K562 (cell line): ENCODE data around the gene BDP1. TPM values are rescaled to one million over a fixed set of nuclear protein-coding genes. Genes with fewer than 3 reads are reported as not detected.

ENCODE experiments used
- CCNT2 ChIP-seq: IDR thresholded peaks from 2 replicates; pipeline ENCODE4 v1.6.1; 2011; ENCODE audit warnings: borderline replicate concordance, low read depth, mild to moderate bottlenecking, moderate library complexity, mixed read lengths, low read length; ENCODE audit not compliant: insufficient read length; ENCODE audit errors: extremely low read depth
- DPF2 ChIP-seq: fragments of 450-650 bp; IDR thresholded peaks from 2 replicates; pipeline ENCODE4 v1.6.1; 2016
- E2F8 ChIP-seq: fragments of 450-650 bp; IDR thresholded peaks from 2 replicates; pipeline ENCODE4 v1.7.1; 2018; ENCODE audit warnings: mild to moderate bottlenecking, low read depth; ENCODE audit not compliant: partially characterized antibody
- EP300 ChIP-seq: IDR thresholded peaks from 2 replicates; pipeline ENCODE4 v1.6.1; 2012; ENCODE audit warnings: low read length, improper control_type of control experiment
- HEY1 ChIP-seq: fragments of 250-450 bp; sonication (Bioruptor Pico); IDR thresholded peaks from 2 replicates; pipeline ENCODE4 v1.5.0; 2020; ENCODE audit warnings: mild to moderate bottlenecking, moderate library complexity, borderline replicate concordance
- HMG20B ChIP-seq: fragments of 250-450 bp; sonication (Bioruptor Pico); IDR thresholded peaks from 2 replicates; pipeline ENCODE4 v1.5.0; 2021; ENCODE audit warnings: mild to moderate bottlenecking
- HOMEZ ChIP-seq: fragments of 250-450 bp; sonication (Bioruptor Pico); IDR thresholded peaks from 2 replicates; pipeline ENCODE4 v1.4.0; 2020; ENCODE audit warnings: mild to moderate bottlenecking, moderate library complexity
- KDM1A ChIP-seq, 2 experiments: fragments of 450-650 bp; IDR thresholded peaks; 2 replicates each; pipeline ENCODE4 v1.6.1; 2016; ENCODE audit warnings: mild to moderate bottlenecking in 2 of 2
- MED1 ChIP-seq: sonication (generic); formaldehyde crosslinking; IDR thresholded peaks from 2 replicates; pipeline ENCODE4 v1.8.1; 2023; ENCODE audit warnings: missing genetic modification reagents, borderline replicate concordance
- RNF2 ChIP-seq: sonication (generic); IDR thresholded peaks from 2 replicates; pipeline ENCODE4 v1.6.1; 2016
- SMAD4 ChIP-seq: fragments of 250-450 bp; sonication (Bioruptor Pico); conservative IDR thresholded peaks from 2 replicates; pipeline ENCODE4 v1.8.0; 2021; ENCODE audit warnings: inconsistent platforms, mild to moderate bottlenecking, moderate library complexity
- SMARCE1 ChIP-seq: fragments of 450-650 bp; IDR thresholded peaks from 2 replicates; pipeline ENCODE4 v1.7.1; 2016; ENCODE audit warnings: mild to moderate bottlenecking
- SRSF1 ChIP-seq: fragments of 200-400 bp; formaldehyde crosslinking; IDR thresholded peaks from 2 replicates; pipeline ENCODE4 v1.6.1; 2017; ENCODE audit warnings: mild to moderate bottlenecking, low read depth, low read length, moderate library complexity
- TOE1 ChIP-seq, 2 experiments: fragments of 450-650 bp in 1 of 2; sonication (generic) in 1 of 2; formaldehyde crosslinking in 1 of 2; IDR thresholded peaks; 2 replicates each; pipeline versions ENCODE4 v1.7.1 to v1.8.0; 2016 to 2022; ENCODE audit warnings: borderline replicate concordance in 2 of 2, mild to moderate bottlenecking in 2 of 2, antibody characterized with exemption in 1 of 2, inconsistent platforms in 1 of 2, low read depth in 1 of 2, missing genetic modification reagents in 1 of 2, moderate library complexity in 1 of 2
- ZBTB11 ChIP-seq, 3 experiments: fragments of 200-800 bp in 1 of 3; fragments of 250-450 bp in 1 of 3; fragments of 450-650 bp in 1 of 3; sonication (Bioruptor Pico) in 1 of 3; sonication (Bioruptor generic) in 1 of 3; formaldehyde crosslinking in 1 of 3; IDR thresholded peaks; 2 replicates each; pipeline versions ENCODE4 v1.6.1 to v1.8.0; 2016 to 2022; ENCODE audit warnings: mild to moderate bottlenecking in 2 of 3, missing genetic modification characterization in 2 of 3, missing compliant biosample characterization in 1 of 3, moderate library complexity in 1 of 3
- ZNF143 ChIP-seq: sonication (generic); formaldehyde crosslinking; IDR thresholded peaks from 2 replicates; pipeline ENCODE4 v1.9.0; 2022; ENCODE audit warnings: mild to moderate bottlenecking, missing genetic modification reagents
- ZNF311 ChIP-seq: fragments of 250-450 bp; sonication (Bioruptor Pico); IDR thresholded peaks from 2 replicates; pipeline ENCODE4 v1.4.0; 2020; ENCODE audit warnings: mild to moderate bottlenecking, moderate library complexity
- polyA plus RNA-seq, 8 experiments: library from polyadenylated mRNA; depleted of rRNA in 4 of 8; stranded (reverse) in 5 of 8; unstranded in 3 of 8; fragments of >200 nt; fragmentation: Nextera tagmentation in 2 of 8; fragmentation: Illumina TruSeq in 1 of 8; extraction: Ambion mirVana in 2 of 8; extraction: Trizol in 1 of 8; gene quantifications; 2 replicates each; pipeline versions ENCODE4 v1.2.1 to v1.2.3, GENCODE V29; 2011 to 2014; ENCODE audit warnings: inconsistent platforms in 1 of 8, missing spikeins in 1 of 8
- total RNA-seq, 7 experiments: library from RNA; depleted of rRNA in 6 of 7; stranded (reverse); fragments of >200 nt in 6 of 7; fragmentation: Illumina TruSeq in 2 of 7; extraction: Trizol in 2 of 7; gene quantifications; 2 replicates each; pipeline versions ENCODE4 v1.2.1 to v1.2.3, GENCODE V29; 2011 to 2021; ENCODE audit warnings: low replicate concordance in 1 of 7

Gene BDP1
- total and polyA plus RNA-seq, 9 of the 15 experiments (the other 6 are each of a cell fraction or from before 2014, with no cell fraction given) = 6.9 to 47.3 (median 23.9) TPM

GRCh38 chr5:71455427-71456361, at the start of gene BDP1 (continued):
- no peak for TF ChIP-seq ZNF311 (CRISPR knock-in tag)
- no peak for TF ChIP-seq SMARCE1
- no peak for TF ChIP-seq HMG20B (CRISPR knock-in tag)
- TF ChIP-seq DPF2 = 0 out of 2 replicates have a peak, but pooled peaks have one; percentile 3
- no peak for TF ChIP-seq KDM1A (IDR thresholded peaks at IDR 0.05)
- TF ChIP-seq RNF2 = peak; percentile 32; the same call in 1 of the 2 replicates
- TF ChIP-seq HEY1 = peak; percentile 68
- TF ChIP-seq ZNF143 (CRISPR knock-in tag) = peak; percentile 82
- TF ChIP-seq HOMEZ (CRISPR knock-in tag) = no peak
- peak in 1 of 3 experiments; percentile 53; a peak in 1 of 6 replicates for TF ChIP-seq ZBTB11 (CRISPR knock-in tag; IDR thresholded peaks at IDR 0.05)
- TF ChIP-seq TOE1 (IDR thresholded peaks at IDR 0.05; ENCODE audit: borderline replicate concordance) = peak; percentile 46; the same call in 1 of the 2 replicates
- no peak for TF ChIP-seq TOE1 (CRISPR knock-in tag; IDR thresholded peaks at IDR 0.05; ENCODE audit: borderline replicate concordance, low read depth)
- TF ChIP-seq SRSF1 = no peak
- TF ChIP-seq E2F8 = peak; percentile 90
- peak; percentile 28; the same call in 1 of the 2 replicates for TF ChIP-seq EP300
- no peak for TF ChIP-seq MED1 (CRISPR knock-in tag)
- TF ChIP-seq SMAD4 (CRISPR knock-in tag) = peak; percentile 47; the same call in 1 of the 2 replicates
- peak; percentile 14 for TF ChIP-seq CCNT2
